Glomerular visceral epithelial cell (primary cell): ENCODE results near the gene E2F6.

Source experiments
- DNase-seq: peaks from one replicate; pipeline ENCODE4 v3.0.0-alpha.2; 2016; ENCODE audit errors: extremely low spot score

The E2F6 gene

GRCh38 chr2:11465485-11466306 lies at the start of gene E2F6:
Gene E2F6 (minus strand): TSS chr2:11466161. CDS start chr2:11465879, 282 bp downstream.
- DNase-seq = peak; percentile 91

GRCh38 chr2:11515490-11515981 lies 49.6 kb upstream of the E2F6 start:
- DNase-seq = no peak

- no peak for DNase-seq
These were observed 48.9 kb upstream of the E2F6 start for GRCh38 chr2:11514904-11515303.

GRCh38 chr2:11514081-11514730 lies 48.2 kb upstream of the E2F6 start:
- DNase-seq = no peak

GRCh38 chr2:11513319-11513718 lies 47.4 kb upstream of the E2F6 start:
- no peak for DNase-seq

GRCh38 chr2:11512431-11512830 lies 46.5 kb upstream of the E2F6 start:
- no peak for DNase-seq

GRCh38 chr2:11509657-11510360 lies 43.8 kb upstream of the E2F6 start:
- no peak for DNase-seq

GRCh38 chr2:11508279-11508678 lies 42.3 kb upstream of the E2F6 start:
- DNase-seq = no peak

- no peak for DNase-seq
These were observed 41.6 kb upstream of the E2F6 start for GRCh38 chr2:11507517-11507916.

- DNase-seq = no peak
These were observed 40.6 kb upstream of the E2F6 start for GRCh38 chr2:11506611-11506969.

GRCh38 chr2:11505652-11506610 lies 40.0 kb upstream of the E2F6 start:
- peak; percentile 47 for DNase-seq

- DNase-seq = no peak
These were observed 37.5 kb upstream of the E2F6 start for GRCh38 chr2:11503354-11503927.

- no peak for DNase-seq
These were observed 36.9 kb upstream of the E2F6 start for GRCh38 chr2:11502740-11503292.

- DNase-seq = no peak
These were observed 34.8 kb upstream of the E2F6 start for GRCh38 chr2:11500702-11501303.

- DNase-seq = no peak
These were observed 33.3 kb upstream of the E2F6 start for GRCh38 chr2:11499081-11499743.

GRCh38 chr2:11498543-11499034 lies 32.6 kb upstream of the E2F6 start:
- DNase-seq = peak; percentile 5

GRCh38 chr2:11495844-11496681 lies 30.1 kb upstream of the E2F6 start:
- no peak for DNase-seq

GRCh38 chr2:11494310-11494709 lies 28.3 kb upstream of the E2F6 start:
- DNase-seq = no peak

GRCh38 chr2:11493282-11493681 lies 27.3 kb upstream of the E2F6 start:
- no peak for DNase-seq
